HG02973 (cell line): ENCODE results near the gene MLXIPL.
"Not testable (repeated sequence)": the region's sequence is repeated elsewhere in the genome, so short reads cannot be mapped to it uniquely, and the experiment has no call there.

Source experiments
- ATAC-seq: cut with Tn5 transposase; IDR thresholded peaks from one replicate; pipeline ENCODE4 v1.9.1; 2021; ENCODE audit warnings: moderate library complexity; ENCODE audit not compliant: unreplicated experiment

MLXIPL gene

GRCh38 chr7:73555411-73555982 lies 68.8 kb downstream of the MLXIPL start:
- no peak for ATAC-seq

- not testable (repeated sequence) for ATAC-seq
Measured at GRCh38 chr7:73550093-73550492, 74.2 kb downstream of the MLXIPL start.

- ATAC-seq, result no peak
Measured at GRCh38 chr7:73549176-73549575, 75.1 kb downstream of the MLXIPL start.

- ATAC-seq, result no peak
Measured at GRCh38 chr7:73547841-73548240, 76.5 kb downstream of the MLXIPL start.

- ATAC-seq, result no peak
Measured at GRCh38 chr7:73544678-73545077, 79.6 kb downstream of the MLXIPL start.
